Mesenchymal stem cell (in vitro differentiated cells and primary cell): ENCODE results near the gene ICA1L.

Experiments used
- DNase-seq: peaks from one replicate; pipeline ENCODE4 v3.0.0-alpha.2; 2013
- H2AFZ ChIP-seq: one replicate; pipeline ENCODE4 v1.6.1; 2013; ENCODE audit warnings: low read depth, mild to moderate bottlenecking, control low read depth, inconsistent platforms, low read length, moderate library complexity
- H2AK5ac ChIP-seq: 2 replicates; pipeline ENCODE4 v1.6.1; 2013; ENCODE audit warnings: low read length, moderate library complexity, mild to moderate bottlenecking, inconsistent platforms; ENCODE audit not compliant: severe bottlenecking
- H2BK120ac ChIP-seq: one replicate; pipeline ENCODE4 v1.6.1; 2013; ENCODE audit warnings: low read depth, mild to moderate bottlenecking, inconsistent platforms, low read length, moderate library complexity
- H2BK12ac ChIP-seq, 2 experiments: one replicate each; pipeline ENCODE4 v1.6.1; 2013; ENCODE audit warnings: inconsistent platforms in 2 of 2, low read length in 2 of 2, mild to moderate bottlenecking in 2 of 2, moderate library complexity in 2 of 2, control low read depth in 1 of 2
- H2BK15ac ChIP-seq: one replicate; pipeline ENCODE4 v1.6.1; 2013; ENCODE audit warnings: mild to moderate bottlenecking, low read depth, inconsistent platforms; ENCODE audit not compliant: poor library complexity, severe bottlenecking
- H2BK5ac ChIP-seq: 2 replicates; pipeline ENCODE4 v1.6.1; 2013; ENCODE audit warnings: low read depth, mild to moderate bottlenecking, low read length, control low read depth, inconsistent platforms; ENCODE audit not compliant: poor library complexity, severe bottlenecking
- H3K14ac ChIP-seq, 2 experiments: one replicate each; pipeline ENCODE4 v1.6.1; 2013; ENCODE audit warnings: inconsistent platforms in 2 of 2, low read length in 2 of 2, control low read depth in 1 of 2, mild to moderate bottlenecking in 1 of 2, moderate library complexity in 1 of 2
- H3K18ac ChIP-seq, 2 experiments: one replicate each; pipeline ENCODE4 v1.6.1; 2013; ENCODE audit warnings: inconsistent platforms in 2 of 2, low read length in 2 of 2, control low read depth in 1 of 2, low read depth in 1 of 2, mild to moderate bottlenecking in 1 of 2
- H3K23ac ChIP-seq, 2 experiments: one replicate each; pipeline ENCODE4 v1.6.1; 2013; ENCODE audit warnings: inconsistent platforms in 2 of 2, low read length in 2 of 2, mild to moderate bottlenecking in 2 of 2, moderate library complexity in 2 of 2, control low read depth in 1 of 2
- H3K27ac ChIP-seq: 2 replicates; pipeline ENCODE4 v1.5.1; 2013; ENCODE audit warnings: mild to moderate bottlenecking, moderate library complexity, low read length, control low read depth, inconsistent platforms; ENCODE audit not compliant: poor library complexity, severe bottlenecking
- H3K27me3 ChIP-seq, 2 experiments: 2 replicates each; pipeline versions ENCODE4 v1.6.1 to v1.7.0; 2013; ENCODE audit warnings: low read length in 2 of 2, mild to moderate bottlenecking in 2 of 2, moderate library complexity in 2 of 2, control low read depth in 1 of 2, inconsistent platforms in 1 of 2; ENCODE audit not compliant: control insufficient read depth in 1 of 2, insufficient read depth in 1 of 2
- H3K36me3 ChIP-seq, 2 experiments: 2 replicates each; pipeline versions ENCODE4 v1.6.1 to v1.7.0; 2013; ENCODE audit warnings: low read length in 2 of 2, control low read depth in 1 of 2, inconsistent platforms in 1 of 2, low read depth in 1 of 2, mild to moderate bottlenecking in 1 of 2; ENCODE audit not compliant: insufficient read depth in 2 of 2, control insufficient read depth in 1 of 2
- H3K4ac ChIP-seq, 2 experiments: one replicate each; pipeline ENCODE4 v1.6.1; 2013; ENCODE audit warnings: inconsistent platforms in 2 of 2, low read length in 2 of 2, mild to moderate bottlenecking in 2 of 2, moderate library complexity in 2 of 2, control low read depth in 1 of 2, low read depth in 1 of 2
- H3K4me1 ChIP-seq: 2 replicates; pipeline ENCODE4 v1.6.1; 2013; ENCODE audit warnings: low read depth, low read length, control low read depth; ENCODE audit not compliant: control insufficient read depth, insufficient read depth
- H3K4me2 ChIP-seq: 2 replicates; pipeline ENCODE4 v1.6.1; 2013; ENCODE audit warnings: low read length, mild to moderate bottlenecking, inconsistent platforms; ENCODE audit not compliant: poor library complexity, severe bottlenecking
- H3K4me3 ChIP-seq, 2 experiments: 2 replicates each; pipeline versions ENCODE4 v1.5.1 to v1.7.0; 2013; ENCODE audit warnings: low read length in 2 of 2, mild to moderate bottlenecking in 2 of 2, control low read depth in 1 of 2, low read depth in 1 of 2; ENCODE audit not compliant: insufficient read depth in 1 of 2
- H3K79me1 ChIP-seq: replicated peaks from 2 replicates; pipeline ENCODE4 v1.6.1; 2013; ENCODE audit warnings: mild to moderate bottlenecking, control low read depth, low read length, inconsistent platforms; ENCODE audit not compliant: poor library complexity, severe bottlenecking
- H3K9ac ChIP-seq: 2 replicates; pipeline ENCODE4 v1.7.0; 2013; ENCODE audit warnings: mild to moderate bottlenecking, low read length, moderate library complexity
- H3K9me3 ChIP-seq: 2 replicates; pipeline ENCODE4 v1.7.0; 2013; ENCODE audit warnings: mild to moderate bottlenecking, low read length; ENCODE audit not compliant: control insufficient read depth
- H4K8ac ChIP-seq: one replicate; pipeline ENCODE4 v1.6.1; 2013; ENCODE audit warnings: inconsistent platforms, mild to moderate bottlenecking, low read length, moderate library complexity
- H4K91ac ChIP-seq: one replicate; pipeline ENCODE4 v1.6.1; 2013; ENCODE audit warnings: mild to moderate bottlenecking, low read length, inconsistent platforms
- WGBS: methylation state at CpG from one replicate; pipeline ENCODE4 v1.1.7; 2013; ENCODE audit warnings: mixed read lengths; 5-methylcytosine and 5-hydroxymethylcytosine counted together

ICA1L gene

GRCh38 chr2:202780514-202781021 is 91.0 kb downstream of the ICA1L start:
- peaks cover 2% of the 10 kb centered on the region for H3K4me1 ChIP-seq
- H3K9ac ChIP-seq: no peak overlapping the region
- no peak overlapping the region for H3K14ac ChIP-seq
- H2AK5ac ChIP-seq: no peak overlapping the region
- H3K18ac ChIP-seq: no peak overlapping the region
- no peaks in the 10 kb centered on the region for H3K9me3 ChIP-seq
- H3K4ac ChIP-seq: no peak overlapping the region
- no peaks in the 10 kb centered on the region for H3K79me1 ChIP-seq
- H4K8ac ChIP-seq: no peak overlapping the region
- DNase-seq: peak; percentile 22
- H2BK12ac ChIP-seq: no peak overlapping the region
- no peak overlapping the region for H4K91ac ChIP-seq
- H2BK5ac ChIP-seq: no peak overlapping the region
- H3K23ac ChIP-seq: no peak overlapping the region
- no peak overlapping the region for H3K27ac ChIP-seq
- no peak overlapping the region for H2AFZ ChIP-seq
- no peak overlapping the region for H2BK15ac ChIP-seq
- no peak overlapping the region for H2BK120ac ChIP-seq
- H3K4me3 ChIP-seq: no peak overlapping the region
- H3K36me3 ChIP-seq: no peaks in the 10 kb centered on the region
- H3K27me3 ChIP-seq: no peaks in the 10 kb centered on the region
- H3K4me2 ChIP-seq: no peak overlapping the region

GRCh38 chr2:202778217-202778616 is 93.3 kb downstream of the ICA1L start:
- Histone ChIP-seq H4K91ac (no peak overlapping the region), H3K4me2 (no peak overlapping the region), H3K14ac (no peak overlapping the region), H2AFZ (no peak overlapping the region), H3K9me3 (no peaks in the 10 kb centered on the region), H3K27ac (no peak overlapping the region), H3K36me3 (peaks cover 0 to 8% of the 10 kb centered on the region in 2 experiments), H3K4me3 (no peak overlapping the region), H2BK15ac (no peak overlapping the region), H3K23ac (no peak overlapping the region), H3K27me3 (no peaks in the 10 kb centered on the region), H3K4me1 (peaks cover 2% of the 10 kb centered on the region), H3K4ac (no peak overlapping the region), H2BK12ac (no peak overlapping the region), H4K8ac (no peak overlapping the region), H3K79me1 (no peaks in the 10 kb centered on the region), H2AK5ac (no peak overlapping the region), H3K9ac (no peak overlapping the region), H2BK120ac (no peak overlapping the region), H3K18ac (no peak overlapping the region), H2BK5ac (no peak overlapping the region)
- no peak for DNase-seq
- no CpG with 5 or more reads among the region's 2 CpGs for WGBS

- Histone ChIP-seq H4K8ac (peak overlapping the region; percentile 60), H3K27me3 (no peaks in the 10 kb centered on the region), H2AK5ac (no peak overlapping the region), H4K91ac (no peak overlapping the region), H3K4me1 (no peaks in the 10 kb centered on the region), H2BK120ac (no peak overlapping the region), H3K18ac (no peak overlapping the region), H2BK15ac (no peak overlapping the region), H3K4me2 (no peak overlapping the region), H3K79me1 (no peaks in the 10 kb centered on the region), H3K4ac (no peak overlapping the region), H3K23ac (no peak overlapping the region), H2AFZ (no peak overlapping the region), H3K27ac (no peak overlapping the region), H2BK5ac (no peak overlapping the region), H3K9ac (no peak overlapping the region), H2BK12ac (no peak overlapping the region), H3K4me3 (no peak overlapping the region), H3K9me3 (no peaks in the 10 kb centered on the region), H3K14ac (no peak overlapping the region), H3K36me3 (peaks cover 0 to 8% of the 10 kb centered on the region in 2 experiments)
- DNase-seq: no peak
- WGBS: 98% methylated on average over 37 of the region's 37 CpGs
These were observed 97.5 kb downstream of the ICA1L start for GRCh38 chr2:202774104-202774503.

GRCh38 chr2:202773301-202773973 is 98.1 kb downstream of the ICA1L start:
- H2AFZ ChIP-seq: no peak overlapping the region
- WGBS: 91% methylated on average over 6 of the region's 6 CpGs
- H3K4me2 ChIP-seq: no peak overlapping the region
- H3K27ac ChIP-seq: no peak overlapping the region
- H3K9me3 ChIP-seq: no peaks in the 10 kb centered on the region
- H3K9ac ChIP-seq: no peak overlapping the region
- H4K91ac ChIP-seq: no peak overlapping the region
- H3K18ac ChIP-seq: no peak overlapping the region
- no peak overlapping the region for H4K8ac ChIP-seq
- no peak overlapping the region for H2BK15ac ChIP-seq
- no peaks in the 10 kb centered on the region for H3K79me1 ChIP-seq
- no peak overlapping the region for H3K4ac ChIP-seq
- H3K14ac ChIP-seq: no peak overlapping the region
- H2BK120ac ChIP-seq: no peak overlapping the region
- H2BK5ac ChIP-seq: no peak overlapping the region
- no peak overlapping the region for H2AK5ac ChIP-seq
- no peak for DNase-seq
- H3K36me3 ChIP-seq: peaks cover 0 to 8% of the 10 kb centered on the region in 2 experiments
- no peak overlapping the region for H3K23ac ChIP-seq
- H3K27me3 ChIP-seq: no peaks in the 10 kb centered on the region
- no peak overlapping the region for H3K4me3 ChIP-seq
- no peak overlapping the region for H2BK12ac ChIP-seq
- no peaks in the 10 kb centered on the region for H3K4me1 ChIP-seq
